Activated naive CD4-positive, alpha-beta T cell treated with anti-CD3 and anti-CD28 coated beads for 36 hours (primary cell): Measurements from ENCODE around the gene PLA2G12B. TPM values are rescaled to one million over a fixed set of nuclear protein-coding genes. Genes with fewer than 3 reads are reported as not detected.
A peak's percentile ranks its signal among the peaks of the same experiment; 100 is the strongest.
"Not testable (repeated sequence)": the region's sequence is repeated elsewhere in the genome, so short reads cannot be mapped to it uniquely, and the experiment has no call there.

Source experiments
- CTCF ChIA-PET: fragments of 350-600 bp; sonication (Branson Sonifier 250); formaldehyde crosslinking; loops from one replicate; lab custom pipeline; 2021; ENCODE audit warnings: antibody characterized with exemption; lab: Charles Lee
- DNase-seq: peaks from one replicate; pipeline ENCODE4 v3.0.0-alpha.2; 2020
- H3K27ac Mint-ChIP-seq: one replicate; pipeline ENCODE4 v1.8.0; 2021; ENCODE audit warnings: mild to moderate bottlenecking, mixed read lengths
- H3K27me3 Mint-ChIP-seq: one replicate; pipeline ENCODE4 v1.8.0; 2021; ENCODE audit warnings: low read depth, mixed read lengths
- H3K36me3 Mint-ChIP-seq: one replicate; pipeline ENCODE4 v1.8.0; 2021; ENCODE audit warnings: low read depth, mixed read lengths
- H3K4me1 Mint-ChIP-seq: one replicate; pipeline ENCODE4 v1.8.0; 2021; ENCODE audit warnings: low read depth, mixed read lengths
- H3K4me3 Mint-ChIP-seq: one replicate; pipeline ENCODE4 v1.8.0; 2021; ENCODE audit warnings: mild to moderate bottlenecking, moderate library complexity, mixed read lengths
- H3K9me3 Mint-ChIP-seq: one replicate; pipeline ENCODE4 v1.8.0; 2021; ENCODE audit warnings: mixed read lengths
- intact Hi-C: fragments of 100-400 bp; cut with micrococcal nuclease; formaldehyde crosslinking; loops from one replicate; pipeline ENCODE4 v1.15.1; 2023
- total RNA-seq, 2 experiments: library from RNA; stranded (reverse); gene quantifications; one replicate each; pipeline ENCODE4 v1.2.3, GENCODE V29; 2021

PLA2G12B gene
- total RNA-seq, 2 experiments from 2014 or later: not detected

DNA sequence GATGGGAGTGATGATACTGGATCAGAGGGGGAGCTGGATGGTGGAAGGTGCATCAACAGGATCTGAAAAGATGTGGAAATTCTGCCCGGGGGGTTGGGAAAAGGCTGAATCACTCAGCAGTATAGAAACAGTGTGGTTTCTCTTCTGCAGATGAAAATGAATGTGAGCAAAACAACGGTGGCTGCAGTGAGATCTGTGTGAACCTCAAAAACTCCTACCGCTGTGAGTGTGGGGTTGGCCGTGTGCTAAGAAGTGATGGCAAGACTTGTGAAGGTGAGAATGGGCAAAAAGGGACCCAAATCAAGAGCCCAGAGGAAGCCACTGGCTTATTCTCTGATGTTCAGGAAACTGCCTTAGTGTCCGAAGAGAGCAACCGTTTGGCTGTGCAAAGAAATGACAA is 48.2 kb downstream of the PLA2G12B start:
- Mint-ChIP-seq H3K27ac (no peak overlapping the region), H3K4me1 (no peaks in the 10 kb centered on the region), H3K9me3 (no peaks in the 10 kb centered on the region), H3K36me3 (no peaks in the 10 kb centered on the region), H3K4me3 (no peak overlapping the region), H3K27me3 (no peaks in the 10 kb centered on the region)
- CTCF ChIA-PET: no interaction called here
- no peak for DNase-seq
- intact Hi-C loops: no loop called here

GRCh38 chr10:72904806-72905205 is 49.8 kb downstream of the PLA2G12B start:
- CTCF ChIA-PET: no interaction called here
- no peaks in the 10 kb centered on the region for H3K27me3 Mint-ChIP-seq
- no peak for DNase-seq
- H3K4me1 Mint-ChIP-seq: no peaks in the 10 kb centered on the region
- H3K27ac Mint-ChIP-seq: no peak overlapping the region
- H3K9me3 Mint-ChIP-seq: no peaks in the 10 kb centered on the region
- intact Hi-C loops: no loop called here
- H3K4me3 Mint-ChIP-seq: no peak overlapping the region
- H3K36me3 Mint-ChIP-seq: no peaks in the 10 kb centered on the region

DNA sequence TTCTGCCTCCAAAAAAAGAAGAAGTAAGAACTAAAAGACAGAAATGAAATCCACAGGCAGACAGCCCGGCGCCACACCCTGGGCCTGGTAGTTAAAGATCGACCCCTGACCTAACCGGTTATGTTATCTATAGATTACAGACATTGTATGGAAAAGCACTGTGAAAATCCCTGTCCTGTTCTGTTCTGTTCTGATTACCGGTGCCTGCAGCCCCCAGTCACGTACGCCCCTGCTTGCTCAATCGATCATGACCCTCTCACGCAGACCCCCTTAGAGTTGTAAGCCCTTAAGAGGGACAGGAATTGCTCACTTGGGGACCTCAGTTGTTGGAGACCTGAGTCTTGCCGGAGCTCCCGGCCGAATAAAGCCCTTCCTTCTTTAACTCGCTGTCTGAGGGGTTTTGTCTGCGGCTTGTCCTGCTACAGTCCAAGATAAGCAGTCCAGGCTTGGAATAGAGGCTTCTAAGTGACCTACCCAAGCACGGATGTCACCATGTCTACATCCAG is 50.6 kb downstream of the PLA2G12B start:
- H3K27me3 Mint-ChIP-seq, H3K9me3 Mint-ChIP-seq, H3K36me3 Mint-ChIP-seq, H3K27ac Mint-ChIP-seq, intact Hi-C loops, DNase-seq, CTCF ChIA-PET, H3K4me1 Mint-ChIP-seq, H3K4me3 Mint-ChIP-seq: not testable (repeated sequence)

DNA sequence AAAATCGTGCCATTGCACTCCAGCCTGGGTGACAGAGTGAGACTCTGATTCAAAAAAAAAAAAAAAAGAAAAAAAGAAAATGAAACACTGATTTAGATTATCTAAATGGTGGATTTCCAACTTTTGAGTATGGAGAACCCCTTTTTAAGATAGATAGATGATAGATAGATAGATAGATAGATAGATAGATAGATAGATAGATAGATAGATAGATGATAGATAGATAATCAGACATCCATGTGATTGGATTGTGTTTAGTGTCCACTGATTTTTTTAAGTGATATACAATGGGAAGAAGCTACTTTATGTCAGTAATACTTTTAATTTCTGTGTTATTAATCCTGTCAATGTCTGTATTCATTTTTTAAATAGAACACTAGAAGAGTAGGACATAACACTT is 55.1 kb downstream of the PLA2G12B start:
- DNase-seq: no peak
- Mint-ChIP-seq H3K4me1 (no peaks in the 10 kb centered on the region), H3K36me3 (no peaks in the 10 kb centered on the region), H3K27me3 (peaks cover 7% of the 10 kb centered on the region), H3K4me3 (no peak overlapping the region), H3K27ac (no peak overlapping the region), H3K9me3 (no peaks in the 10 kb centered on the region)
- intact Hi-C loops: no loop called here
- CTCF ChIA-PET: no interaction called here

- CTCF ChIA-PET: no interaction called here
- Mint-ChIP-seq H3K36me3 (no peaks in the 10 kb centered on the region), H3K27me3 (peaks cover 7% of the 10 kb centered on the region), H3K4me3 (no peak overlapping the region), H3K27ac (no peak overlapping the region), H3K9me3 (no peaks in the 10 kb centered on the region), H3K4me1 (no peaks in the 10 kb centered on the region)
- no peak for DNase-seq
- intact Hi-C loops: no loop called here
Observed at GRCh38 chr10:72898616-72899015, 56.0 kb downstream of the PLA2G12B start.

- DNase-seq: no peak
- H3K27ac Mint-ChIP-seq: no peak overlapping the region
- peaks cover 7% of the 10 kb centered on the region for H3K27me3 Mint-ChIP-seq
- no peaks in the 10 kb centered on the region for H3K4me1 Mint-ChIP-seq
- intact Hi-C loops: no loop called here
- CTCF ChIA-PET: no interaction called here
- H3K36me3 Mint-ChIP-seq: no peaks in the 10 kb centered on the region
- H3K4me3 Mint-ChIP-seq: no peak overlapping the region
- H3K9me3 Mint-ChIP-seq: no peaks in the 10 kb centered on the region
Observed at GRCh38 chr10:72895236-72895850, 59.3 kb downstream of the PLA2G12B start.

GRCh38 chr10:72893136-72893798 is 61.3 kb downstream of the PLA2G12B start, which contains the start of gene OIT3:
TSS of gene OIT3 (plus strand) at chr10:72893739. CDS start at chr10:72893799, 60 bp downstream.
- Mint-ChIP-seq H3K27ac (no peak within 1 kb of the TSS), H3K4me3 (no peak within 1 kb of the TSS), H3K4me1 (no peaks in the 10 kb centered on the region), H3K36me3 (peaks cover 5% of the 10 kb centered on the region), H3K27me3 (peaks cover 7% of the 10 kb centered on the region), H3K9me3 (no peaks in the 10 kb centered on the region)
- CTCF ChIA-PET: no interaction called here
- no peak for DNase-seq
- intact Hi-C loops: no loop called here

DNA sequence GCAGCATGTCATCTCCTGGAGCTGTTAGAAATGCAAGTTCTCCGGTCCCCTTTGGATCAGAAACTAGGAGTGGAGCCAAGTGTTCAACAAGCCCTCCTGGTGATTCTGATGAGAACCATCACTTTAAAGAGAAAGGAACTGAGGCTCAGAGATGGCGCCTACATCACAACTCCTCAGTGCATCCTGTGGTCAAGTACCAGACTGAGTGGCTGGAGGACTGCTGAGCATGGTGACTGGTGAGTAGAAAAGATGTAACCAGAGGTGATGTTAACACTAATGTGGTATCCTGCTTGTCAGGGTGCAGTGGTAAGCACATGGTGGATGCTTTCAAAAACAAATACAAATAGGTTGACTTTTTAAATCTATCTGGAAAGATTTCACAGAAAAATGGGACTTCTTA is 64.5 kb downstream of the PLA2G12B start:
- H3K4me3 Mint-ChIP-seq: no peak overlapping the region
- H3K36me3 Mint-ChIP-seq: peaks cover 11% of the 10 kb centered on the region
- no peak for DNase-seq
- peaks cover 7% of the 10 kb centered on the region for H3K4me1 Mint-ChIP-seq
- CTCF ChIA-PET: no interaction called here
- peaks cover 3% of the 10 kb centered on the region for H3K27me3 Mint-ChIP-seq
- intact Hi-C loops: no loop called here
- no peak overlapping the region for H3K27ac Mint-ChIP-seq
- H3K9me3 Mint-ChIP-seq: no peaks in the 10 kb centered on the region

DNA sequence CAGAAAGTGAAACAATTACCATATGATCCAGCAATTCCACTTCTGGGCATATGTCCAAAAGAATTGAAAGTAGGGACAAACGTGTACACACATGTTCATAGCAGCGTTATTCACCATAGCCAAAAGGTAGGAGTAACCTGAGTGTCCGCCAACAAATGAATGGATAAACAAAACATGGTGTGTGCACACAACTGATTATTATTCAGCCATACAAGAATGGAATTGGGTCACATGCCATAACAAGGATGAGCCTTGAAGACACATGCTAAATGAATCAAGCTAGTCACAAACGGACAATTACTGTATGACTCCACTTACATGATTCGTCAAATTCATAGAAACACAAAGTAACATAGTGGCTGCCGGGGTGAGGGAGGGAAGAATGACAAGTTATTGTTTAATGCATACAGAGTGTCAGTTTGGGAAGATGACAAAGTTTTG is 65.2 kb downstream of the PLA2G12B start:
- Mint-ChIP-seq H3K27ac (no peak overlapping the region), H3K4me1 (peaks cover 7% of the 10 kb centered on the region), H3K4me3 (no peak overlapping the region), H3K9me3 (no peaks in the 10 kb centered on the region), H3K27me3 (no peaks in the 10 kb centered on the region), H3K36me3 (peaks cover 13% of the 10 kb centered on the region)
- no peak for DNase-seq
- intact Hi-C loops: no loop called here
- CTCF ChIA-PET: no interaction called here

- Mint-ChIP-seq H3K27me3 (no peaks in the 10 kb centered on the region), H3K36me3 (peaks cover 16% of the 10 kb centered on the region), H3K27ac (no peak overlapping the region), H3K4me3 (no peak overlapping the region), H3K9me3 (no peaks in the 10 kb centered on the region), H3K4me1 (peaks cover 7% of the 10 kb centered on the region)
- intact Hi-C loops: no loop called here
- CTCF ChIA-PET: interaction anchor here (0.7 kb wide), 1 partner anchor 517 kb away, joined by 3 read pairs; no protein-coding TSS in a partner anchor
- no peak for DNase-seq
Observed at GRCh38 chr10:72888151-72888638, 66.4 kb downstream of the PLA2G12B start.

DNA sequence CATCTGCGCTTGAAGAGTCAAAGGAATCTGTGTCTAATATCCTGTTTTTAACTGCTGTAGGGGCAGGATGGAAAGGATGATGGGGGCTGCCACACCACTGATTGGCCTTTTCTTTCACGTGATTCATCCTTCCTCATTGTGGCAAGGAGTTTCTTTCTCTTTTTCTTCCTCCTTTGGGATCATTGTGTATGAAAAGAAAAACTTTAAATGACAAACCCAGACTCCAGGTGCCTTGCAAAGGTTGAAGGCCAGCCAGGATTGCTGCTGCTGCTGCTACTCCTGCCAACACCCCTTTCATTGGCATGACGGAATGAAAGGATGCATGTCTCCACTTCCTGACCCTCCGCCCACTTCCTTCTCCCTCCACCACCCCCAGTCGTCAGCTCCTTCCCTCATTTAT is 67.6 kb downstream of the PLA2G12B start:
- Mint-ChIP-seq H3K4me3 (no peak overlapping the region), H3K36me3 (peaks cover 22% of the 10 kb centered on the region), H3K4me1 (peaks cover 7% of the 10 kb centered on the region), H3K27me3 (no peaks in the 10 kb centered on the region), H3K27ac (peak overlapping the region; percentile 34), H3K9me3 (peaks cover 6% of the 10 kb centered on the region)
- intact Hi-C loops: no loop called here
- DNase-seq: no peak
- CTCF ChIA-PET: no interaction called here

DNA sequence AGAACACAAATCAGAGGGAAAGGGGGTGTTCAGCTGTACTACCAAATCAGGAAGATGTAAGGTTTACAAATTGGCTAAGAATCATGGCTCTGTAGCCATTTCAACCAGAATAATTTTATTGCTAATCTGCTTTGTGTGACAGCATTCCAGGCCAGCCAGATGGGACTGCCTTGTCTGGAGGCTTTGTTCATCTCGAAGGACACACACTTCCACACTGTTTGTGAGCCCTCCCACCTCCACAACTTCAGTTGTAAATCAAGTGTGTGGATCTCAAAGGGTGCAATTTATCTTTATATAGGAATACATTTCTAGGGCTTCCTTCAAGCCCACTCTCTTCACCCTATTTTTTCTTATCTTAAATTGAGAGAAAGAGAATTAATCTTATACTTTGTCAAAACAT is 68.0 kb downstream of the PLA2G12B start:
- H3K27me3 Mint-ChIP-seq: no peaks in the 10 kb centered on the region
- intact Hi-C loops: no loop called here
- peaks cover 26% of the 10 kb centered on the region for H3K36me3 Mint-ChIP-seq
- H3K9me3 Mint-ChIP-seq: peaks cover 8% of the 10 kb centered on the region
- DNase-seq: no peak
- CTCF ChIA-PET: no interaction called here
- no peak overlapping the region for H3K4me3 Mint-ChIP-seq
- peaks cover 7% of the 10 kb centered on the region for H3K4me1 Mint-ChIP-seq
- no peak overlapping the region for H3K27ac Mint-ChIP-seq

DNA sequence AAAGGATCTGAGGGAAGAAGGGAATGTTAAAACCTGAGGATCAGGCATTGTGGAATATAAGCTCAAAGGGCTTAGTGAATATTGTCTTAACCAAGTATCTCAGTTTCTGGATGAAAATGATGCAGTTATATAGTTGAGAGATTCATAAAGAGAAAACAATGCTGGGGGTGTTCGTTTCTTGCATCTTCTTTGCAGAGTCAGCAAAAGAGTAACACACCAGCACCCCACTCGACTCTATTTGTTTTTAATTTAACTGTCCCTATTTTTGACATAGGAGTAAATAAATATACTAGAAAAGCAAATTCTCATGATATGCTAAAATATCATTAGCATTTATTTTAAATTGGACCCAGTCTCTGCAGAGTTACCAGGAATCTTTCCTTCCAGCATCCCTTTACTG is 68.7 kb downstream of the PLA2G12B start:
- H3K36me3 Mint-ChIP-seq: peaks cover 29% of the 10 kb centered on the region
- DNase-seq: no peak
- peaks cover 7% of the 10 kb centered on the region for H3K4me1 Mint-ChIP-seq
- peaks cover 10% of the 10 kb centered on the region for H3K9me3 Mint-ChIP-seq
- H3K27me3 Mint-ChIP-seq: no peaks in the 10 kb centered on the region
- no peak overlapping the region for H3K4me3 Mint-ChIP-seq
- intact Hi-C loops: no loop called here
- CTCF ChIA-PET: no interaction called here
- H3K27ac Mint-ChIP-seq: no peak overlapping the region
